ENCODE results near the gene GSTT2B. TPM values are rescaled to one million over a fixed set of nuclear protein-coding genes. Genes with fewer than 3 reads are reported as not detected.

The GSTT2B gene
- polyA plus RNA-seq, 3 donors, result 0.25 to 0.72 TPM; not detected in 1

DNA sequence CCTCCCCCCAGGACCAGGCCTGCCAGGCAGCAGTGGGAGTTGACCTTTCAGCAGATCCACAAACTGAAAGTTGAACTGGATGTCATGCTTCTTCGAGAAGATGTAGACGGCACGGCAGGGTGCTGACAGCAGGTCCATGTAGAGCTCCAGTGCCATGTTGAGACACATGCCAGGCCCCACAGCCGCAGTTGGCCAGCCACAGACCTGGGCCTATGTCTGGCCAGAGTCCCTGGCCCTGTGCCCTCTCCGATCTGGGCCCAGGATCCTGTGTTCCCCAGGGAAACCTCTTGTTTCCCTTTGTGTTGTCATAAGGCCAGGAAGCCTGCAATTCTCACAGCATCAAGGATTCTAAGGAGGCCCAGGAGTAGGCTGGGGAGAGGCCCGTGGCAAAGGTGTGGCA, 44.2 kb upstream of the GSTT2B start, which contains the start of gene GSTT4:
Gene GSTT4 (minus strand): TSS at position 253 of the 400 bp plus-strand sequence. CDS start 97 bp downstream, at position 156.
- no peak within 1 kb of the TSS for H3K4me3 ChIP-seq (replicated peaks in 1 of 3; ENCODE audit: low read depth in 2 of 3, low read length in 3 of 3)
- no peaks in the 10 kb centered on the region for H4K20me1 ChIP-seq (ENCODE audit: insufficient read depth, low read length)
- no peak within 1 kb of the TSS for H3K4me2 ChIP-seq (replicated peaks; ENCODE audit: extremely low read depth, low read length, poor library complexity, severe bottlenecking)
- no peaks in the 10 kb centered on the region for H3K4me1 Mint-ChIP-seq
- H3K27me3 Mint-ChIP-seq (ENCODE audit: low read depth in 3 of 3), result peaks cover 3 to 7% (median 4%) of the 10 kb centered on the region in 3 donors
- 88% methylated on average over 6 of the region's 6 CpGs for WGBS (ENCODE audit: insufficient coverage)
- H3K27ac ChIP-seq (ENCODE audit: low read depth in 1 of 2, low read length in 2 of 2), result no peak within 1 kb of the TSS
- H3K36me3 Mint-ChIP-seq, result no peaks in the 10 kb centered on the region
- no peak for DNase-seq
- H3K27me3 ChIP-seq (ENCODE audit: control insufficient read depth in 2 of 2, insufficient read depth in 2 of 2, low read length in 2 of 2), result no peaks in the 10 kb centered on the region
- H3K9ac ChIP-seq (ENCODE audit: insufficient read depth, low read length, poor library complexity, severe bottlenecking), result no peak within 1 kb of the TSS
- TF ChIP-seq, protein P1, sequence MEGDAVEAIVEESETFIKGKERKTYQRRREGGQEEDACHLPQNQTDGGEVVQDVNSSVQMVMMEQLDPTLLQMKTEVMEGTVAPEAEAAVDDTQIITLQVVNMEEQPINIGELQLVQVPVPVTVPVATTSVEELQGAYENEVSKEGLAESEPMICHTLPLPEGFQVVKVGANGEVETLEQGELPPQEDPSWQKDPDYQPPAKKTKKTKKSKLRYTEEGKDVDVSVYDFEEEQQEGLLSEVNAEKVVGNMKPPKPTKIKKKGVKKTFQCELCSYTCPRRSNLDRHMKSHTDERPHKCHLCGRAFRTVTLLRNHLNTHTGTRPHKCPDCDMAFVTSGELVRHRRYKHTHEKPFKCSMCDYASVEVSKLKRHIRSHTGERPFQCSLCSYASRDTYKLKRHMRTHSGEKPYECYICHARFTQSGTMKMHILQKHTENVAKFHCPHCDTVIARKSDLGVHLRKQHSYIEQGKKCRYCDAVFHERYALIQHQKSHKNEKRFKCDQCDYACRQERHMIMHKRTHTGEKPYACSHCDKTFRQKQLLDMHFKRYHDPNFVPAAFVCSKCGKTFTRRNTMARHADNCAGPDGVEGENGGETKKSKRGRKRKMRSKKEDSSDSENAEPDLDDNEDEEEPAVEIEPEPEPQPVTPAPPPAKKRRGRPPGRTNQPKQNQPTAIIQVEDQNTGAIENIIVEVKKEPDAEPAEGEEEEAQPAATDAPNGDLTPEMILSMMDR (IDR thresholded peaks at IDR 0.05), result no peak
- H3K4me3 Mint-ChIP-seq, result no peak within 1 kb of the TSS
- no peaks in the 10 kb centered on the region for H3K9me3 ChIP-seq (replicated peaks in 1 of 2; ENCODE audit: control insufficient read depth in 1 of 2, insufficient read depth in 1 of 2, low read length in 2 of 2)
- peaks cover 0 to 3% (median 0%) of the 10 kb centered on the region in 7 donors for H3K9me3 Mint-ChIP-seq
- H2AFZ ChIP-seq (ENCODE audit: insufficient read depth, low read depth, low read length, poor library complexity, severe bottlenecking), result no peak within 1 kb of the TSS
- H3K27ac Mint-ChIP-seq, result no peak within 1 kb of the TSS
- H3K4me1 ChIP-seq (ENCODE audit: control insufficient read depth in 1 of 2, insufficient read depth in 2 of 2, low read length in 2 of 2), result no peaks in the 10 kb centered on the region
- intact Hi-C loops (cut with micrococcal nuclease), result loop anchor here in 1 of 2 donors (5.0 kb wide), 1 partner anchor 68 kb away; no protein-coding TSS in a partner anchor
- no peaks in the 10 kb centered on the region for H3K36me3 ChIP-seq (replicated peaks in 1 of 2; ENCODE audit: control insufficient read depth in 1 of 2, insufficient read depth in 2 of 2, low read length in 2 of 2)
- no peaks in the 10 kb centered on the region for H3K79me2 ChIP-seq (ENCODE audit: insufficient read depth, low read length)

DNA sequence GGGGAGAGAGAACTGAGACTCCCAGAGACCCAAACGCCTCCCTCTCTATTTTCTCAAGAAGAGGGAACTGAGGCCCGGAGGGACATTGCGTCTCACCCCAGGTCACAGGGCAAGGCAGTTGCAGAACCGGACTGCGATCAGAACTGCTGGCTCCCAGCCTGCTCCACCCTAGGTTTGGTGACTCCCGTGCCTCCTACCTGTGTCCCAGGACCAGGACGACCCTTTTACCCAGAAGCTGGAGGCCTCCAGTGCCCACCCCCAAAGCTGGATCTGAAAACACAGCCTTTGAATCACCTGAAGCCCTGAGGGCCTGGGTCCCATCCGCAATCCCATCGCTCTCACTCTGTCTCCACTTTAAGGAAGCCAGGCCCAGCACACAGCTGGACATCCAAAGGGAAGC, 42.9 kb upstream of the GSTT2B start:
- Histone ChIP-seq H3K4me3 (replicated peaks in 1 of 3; ENCODE audit: low read depth in 2 of 3, low read length in 3 of 3) (no peak overlapping the region), H3K9me3 (replicated peaks in 1 of 2; ENCODE audit: control insufficient read depth in 1 of 2, insufficient read depth in 1 of 2, low read length in 2 of 2) (no peaks in the 10 kb centered on the region), H4K20me1 (ENCODE audit: insufficient read depth, low read length) (no peaks in the 10 kb centered on the region), H2AFZ (ENCODE audit: insufficient read depth, low read depth, low read length, poor library complexity, severe bottlenecking) (no peak overlapping the region), H3K27ac (ENCODE audit: low read depth in 1 of 2, low read length in 2 of 2) (no peak overlapping the region), H3K79me2 (ENCODE audit: insufficient read depth, low read length) (no peaks in the 10 kb centered on the region), H3K4me2 (replicated peaks; ENCODE audit: extremely low read depth, low read length, poor library complexity, severe bottlenecking) (no peak overlapping the region), H3K27me3 (ENCODE audit: control insufficient read depth in 2 of 2, insufficient read depth in 2 of 2, low read length in 2 of 2) (no peaks in the 10 kb centered on the region), H3K36me3 (replicated peaks in 1 of 2; ENCODE audit: control insufficient read depth in 1 of 2, insufficient read depth in 2 of 2, low read length in 2 of 2) (no peaks in the 10 kb centered on the region), H3K4me1 (ENCODE audit: control insufficient read depth in 1 of 2, insufficient read depth in 2 of 2, low read length in 2 of 2) (no peaks in the 10 kb centered on the region), H3K9ac (ENCODE audit: insufficient read depth, low read length, poor library complexity, severe bottlenecking) (no peak overlapping the region)
- TF ChIP-seq, protein P1 (IDR thresholded peaks at IDR 0.05), result no peak
- no peak overlapping the region for H3K4me3 Mint-ChIP-seq
- intact Hi-C loops (cut with micrococcal nuclease), result no loop called here
- H3K9me3 Mint-ChIP-seq, result no peaks in the 10 kb centered on the region
- 89% methylated on average over 8 of the region's 9 CpGs for WGBS (ENCODE audit: insufficient coverage)
- H3K27ac Mint-ChIP-seq, result no peak overlapping the region
- H3K4me1 Mint-ChIP-seq, result no peaks in the 10 kb centered on the region
- no peak for DNase-seq
- H3K36me3 Mint-ChIP-seq, result no peaks in the 10 kb centered on the region
- peaks cover 4 to 7% (median 6%) of the 10 kb centered on the region in 3 donors for H3K27me3 Mint-ChIP-seq (ENCODE audit: low read depth in 3 of 3)

Measured in CD14-positive monocyte (primary cell).